Jurkat, Clone E6-1 (cell line): Measurements from ENCODE around the gene PPP1R1A.

Experiments used
- DNase-seq: peaks from one replicate; pipeline ENCODE4 v3.0.0-alpha.2; 2011; ENCODE audit warnings: low read depth, low spot score
- H3K4me3 ChIP-seq: 2 replicates; pipeline ENCODE4 v1.5.1; 2011; ENCODE audit warnings: mild to moderate bottlenecking, low read length, control low read depth, moderate library complexity

The PPP1R1A gene

GRCh38 chr12:54555670-54556257, 32.7 kb downstream of the PPP1R1A start:
- no peak for DNase-seq
- H3K4me3 ChIP-seq = no peak overlapping the region

- no peak for DNase-seq
- H3K4me3 ChIP-seq = no peak overlapping the region
These were observed 38.5 kb downstream of the PPP1R1A start for GRCh38 chr12:54549774-54550451.

GRCh38 chr12:54546511-54546910, 41.9 kb downstream of the PPP1R1A start:
- DNase-seq = no peak

GRCh38 chr12:54544743-54545142, 43.7 kb downstream of the PPP1R1A start:
- H3K4me3 ChIP-seq = no peak overlapping the region
- DNase-seq = no peak

More at GRCh38 chr12:54546511-54546910, 41.9 kb downstream of the PPP1R1A start:
- no peak overlapping the region for H3K4me3 ChIP-seq

GRCh38 chr12:54543526-54543925, 44.9 kb downstream of the PPP1R1A start:
- DNase-seq = no peak
- no peak overlapping the region for H3K4me3 ChIP-seq

- no peak for DNase-seq
- H3K4me3 ChIP-seq = no peak overlapping the region
These were observed 46.6 kb downstream of the PPP1R1A start for GRCh38 chr12:54541751-54542290.

GRCh38 chr12:54538136-54538700, 50.2 kb downstream of the PPP1R1A start:
- no peak overlapping the region for H3K4me3 ChIP-seq
- no peak for DNase-seq

- no peak overlapping the region for H3K4me3 ChIP-seq
- no peak for DNase-seq
These were observed 53.0 kb downstream of the PPP1R1A start for GRCh38 chr12:54535474-54535873.

- H3K4me3 ChIP-seq = no peak overlapping the region
- DNase-seq = no peak
These were observed 58.9 kb downstream of the PPP1R1A start for GRCh38 chr12:54529581-54529980.
